ENCODE results near the gene SERPINF2. TPM values are rescaled to one million over a fixed set of nuclear protein-coding genes. Genes with fewer than 3 reads are reported as not detected.

Gene SERPINF2
- total RNA-seq, 1 donor from 2014 or later: 0.15 TPM

DNA sequence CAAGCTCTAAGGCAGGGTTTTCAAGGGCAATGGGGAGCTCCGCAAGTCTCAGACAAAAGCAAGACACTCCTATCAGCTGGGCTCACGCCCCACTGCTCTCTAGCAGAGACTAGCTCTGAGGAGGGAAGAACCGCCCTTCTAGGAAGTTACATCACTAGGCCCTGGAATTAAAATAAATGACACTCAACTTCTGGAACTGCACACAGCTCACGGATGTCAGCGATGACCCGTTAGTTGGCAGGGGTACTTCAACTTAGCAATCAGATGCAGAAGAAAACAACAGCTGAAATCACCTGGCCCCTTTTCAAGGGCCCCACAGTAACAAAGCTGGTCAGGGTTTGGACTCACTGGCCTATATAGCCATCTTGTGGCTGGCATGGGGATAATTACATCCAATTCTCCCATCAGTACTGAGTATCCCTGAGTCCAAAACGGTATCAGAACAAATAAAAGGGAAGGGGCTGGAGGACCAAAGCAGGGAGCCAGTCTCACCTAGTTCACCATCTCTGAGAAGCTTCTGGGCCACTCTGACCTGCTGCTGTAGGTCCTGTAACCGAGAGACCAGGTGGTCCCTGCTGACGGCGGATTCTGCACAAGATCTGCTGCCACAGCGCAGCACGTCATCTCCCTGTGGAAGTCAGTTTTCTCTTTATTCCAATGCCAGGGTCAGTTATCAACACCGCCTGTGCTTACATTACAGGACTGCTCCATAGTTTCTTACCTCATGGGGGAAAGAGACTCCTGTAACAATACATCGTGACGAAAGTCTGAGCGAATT lies 41.4 kb downstream of the SERPINF2 start:
- no peaks in the 10 kb centered on the region for H3K27me3 Mint-ChIP-seq (ENCODE audit: low read depth)
- peaks cover 64% of the 10 kb centered on the region for H3K4me1 Mint-ChIP-seq (ENCODE audit: low read depth)
- peak; percentile 21 for DNase-seq (ENCODE audit: low spot score)
- no peaks in the 10 kb centered on the region for H3K9me3 Mint-ChIP-seq (ENCODE audit: low read depth)
- peak; percentile 91 for TF ChIP-seq CTCF (IDR thresholded peaks at IDR 0.05)
- peaks cover 15% of the 10 kb centered on the region for H3K36me3 Mint-ChIP-seq (ENCODE audit: low read depth)
- H3K27ac Mint-ChIP-seq (ENCODE audit: unreplicated experiment): no peak overlapping the region
- H3K4me3 Mint-ChIP-seq (ENCODE audit: unreplicated experiment): no peak overlapping the region

- no peak for TF ChIP-seq CTCF (IDR thresholded peaks at IDR 0.05)
- no peak overlapping the region for H3K27ac Mint-ChIP-seq (ENCODE audit: unreplicated experiment)
These were observed 43.3 kb downstream of the SERPINF2 start for GRCh38 chr17:1785930-1786329.

GRCh38 chr17:1786708-1787107 lies 44.0 kb downstream of the SERPINF2 start:
- Mint-ChIP-seq H3K4me1 (ENCODE audit: low read depth) (peaks cover 52% of the 10 kb centered on the region), H3K36me3 (ENCODE audit: low read depth) (peaks cover 15% of the 10 kb centered on the region), H3K27me3 (ENCODE audit: low read depth) (no peaks in the 10 kb centered on the region), H3K9me3 (ENCODE audit: low read depth) (no peaks in the 10 kb centered on the region), H3K27ac (ENCODE audit: unreplicated experiment) (peak overlapping the region; percentile 89), H3K4me3 (ENCODE audit: unreplicated experiment) (no peak overlapping the region)
- peak; percentile 33 for DNase-seq (ENCODE audit: low spot score)
- no peak for TF ChIP-seq CTCF (IDR thresholded peaks at IDR 0.05)

More at GRCh38 chr17:1785930-1786329, 43.3 kb downstream of the SERPINF2 start:
- H3K9me3 Mint-ChIP-seq (ENCODE audit: low read depth): no peaks in the 10 kb centered on the region
- H3K4me3 Mint-ChIP-seq (ENCODE audit: unreplicated experiment): no peak overlapping the region
- DNase-seq (ENCODE audit: low spot score): peak; percentile 22
- peaks cover 52% of the 10 kb centered on the region for H3K4me1 Mint-ChIP-seq (ENCODE audit: low read depth)
- no peaks in the 10 kb centered on the region for H3K27me3 Mint-ChIP-seq (ENCODE audit: low read depth)
- H3K36me3 Mint-ChIP-seq (ENCODE audit: low read depth): peaks cover 15% of the 10 kb centered on the region

- no peaks in the 10 kb centered on the region for H3K9me3 Mint-ChIP-seq (ENCODE audit: low read depth)
- H3K27ac Mint-ChIP-seq (ENCODE audit: unreplicated experiment): peak overlapping the region; percentile 89
- DNase-seq (ENCODE audit: low spot score): peak; percentile 79
- no peaks in the 10 kb centered on the region for H3K27me3 Mint-ChIP-seq (ENCODE audit: low read depth)
- TF ChIP-seq CTCF (IDR thresholded peaks at IDR 0.05): no peak
- peaks cover 9% of the 10 kb centered on the region for H3K36me3 Mint-ChIP-seq (ENCODE audit: low read depth)
- no peak overlapping the region for H3K4me3 Mint-ChIP-seq (ENCODE audit: unreplicated experiment)
- peaks cover 50% of the 10 kb centered on the region for H3K4me1 Mint-ChIP-seq (ENCODE audit: low read depth)
These were observed 44.7 kb downstream of the SERPINF2 start for GRCh38 chr17:1787301-1787902.

DNA sequence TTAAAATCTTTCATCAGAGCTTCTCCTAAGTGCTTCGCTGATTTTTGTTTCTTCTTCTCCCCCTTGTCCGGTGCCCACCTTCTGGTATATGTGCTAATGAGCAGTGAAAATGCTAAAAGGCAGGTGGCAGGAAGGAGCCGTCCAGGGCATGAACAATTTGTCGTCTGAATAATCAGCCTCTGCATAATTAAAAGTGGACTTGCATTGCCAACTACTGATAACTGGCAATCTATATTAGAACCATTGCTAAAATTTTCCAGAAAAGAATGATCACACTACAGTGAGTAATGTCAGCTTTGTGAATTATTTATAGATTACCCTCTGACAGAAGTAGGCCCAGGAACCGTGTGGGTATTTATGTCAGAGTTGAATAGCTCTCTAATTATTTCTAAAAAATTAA lies 47.3 kb downstream of the SERPINF2 start:
- peaks cover 35% of the 10 kb centered on the region for H3K4me1 Mint-ChIP-seq (ENCODE audit: low read depth)
- TF ChIP-seq CTCF (IDR thresholded peaks at IDR 0.05): no peak
- DNase-seq (ENCODE audit: low spot score): no peak
- H3K9me3 Mint-ChIP-seq (ENCODE audit: low read depth): no peaks in the 10 kb centered on the region
- peaks cover 2% of the 10 kb centered on the region for H3K36me3 Mint-ChIP-seq (ENCODE audit: low read depth)
- no peaks in the 10 kb centered on the region for H3K27me3 Mint-ChIP-seq (ENCODE audit: low read depth)
- no peak overlapping the region for H3K4me3 Mint-ChIP-seq (ENCODE audit: unreplicated experiment)
- H3K27ac Mint-ChIP-seq (ENCODE audit: unreplicated experiment): peak overlapping the region; percentile 41
